ENCODE data around the gene MACROD1. TPM values are rescaled to one million over a fixed set of nuclear protein-coding genes. Genes with fewer than 3 reads are reported as not detected.

The MACROD1 gene
- total RNA-seq, 1 donor from 2014 or later = 20.6 TPM

DNA sequence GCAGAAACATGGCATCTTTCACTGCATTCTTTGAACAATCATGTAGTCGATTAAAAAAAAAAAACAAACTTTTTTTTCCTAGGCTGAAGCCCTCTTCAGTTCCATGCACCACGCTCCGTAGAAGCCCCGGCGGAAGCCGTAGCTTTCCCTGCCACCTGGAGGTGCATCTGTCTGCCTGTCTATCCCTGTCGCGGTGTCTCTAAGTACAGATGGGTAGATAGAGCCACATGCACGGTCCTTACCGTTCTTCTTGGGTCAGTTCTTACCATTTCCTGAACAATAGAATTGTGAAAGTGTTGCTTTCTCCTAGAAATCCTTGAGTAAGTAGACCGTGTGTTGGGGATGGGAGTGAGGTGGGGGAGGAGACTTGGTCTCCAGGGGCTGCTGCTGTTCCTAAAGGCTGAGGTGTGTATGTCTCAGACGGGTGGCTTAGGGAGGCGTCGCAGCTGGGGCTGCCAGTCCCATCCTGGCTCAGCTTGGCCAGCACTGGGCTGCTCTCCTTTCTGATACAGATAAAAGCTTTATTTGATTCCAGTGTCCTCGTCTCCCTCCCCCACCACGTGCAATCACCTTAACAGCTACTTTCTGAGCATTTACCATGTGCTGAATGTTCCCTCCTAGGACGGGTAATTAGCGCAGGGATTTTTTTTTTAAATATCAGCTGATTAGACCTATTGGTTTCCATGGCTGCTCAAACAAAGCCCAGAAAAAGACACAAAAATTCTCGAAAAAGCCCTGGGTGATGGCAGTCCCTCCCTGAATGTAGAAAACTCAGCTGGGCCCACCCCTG is 46.8 kb downstream of the MACROD1 start:
- H3K36me3 Mint-ChIP-seq (ENCODE audit: low read depth) = peaks cover 4% of the 10 kb centered on the region
- H3K4me1 Mint-ChIP-seq (ENCODE audit: low read depth) = peaks cover 7% of the 10 kb centered on the region
- H3K27ac Mint-ChIP-seq (ENCODE audit: unreplicated experiment) = no peak overlapping the region
- H3K9me3 Mint-ChIP-seq (ENCODE audit: low read depth) = no peaks in the 10 kb centered on the region
- TF ChIP-seq CTCF (IDR thresholded peaks at IDR 0.05) = no peak
- DNase-seq (ENCODE audit: low spot score) = no peak
- H3K27me3 Mint-ChIP-seq (ENCODE audit: low read depth) = no peaks in the 10 kb centered on the region
- H3K4me3 Mint-ChIP-seq (ENCODE audit: unreplicated experiment) = no peak overlapping the region

DNA sequence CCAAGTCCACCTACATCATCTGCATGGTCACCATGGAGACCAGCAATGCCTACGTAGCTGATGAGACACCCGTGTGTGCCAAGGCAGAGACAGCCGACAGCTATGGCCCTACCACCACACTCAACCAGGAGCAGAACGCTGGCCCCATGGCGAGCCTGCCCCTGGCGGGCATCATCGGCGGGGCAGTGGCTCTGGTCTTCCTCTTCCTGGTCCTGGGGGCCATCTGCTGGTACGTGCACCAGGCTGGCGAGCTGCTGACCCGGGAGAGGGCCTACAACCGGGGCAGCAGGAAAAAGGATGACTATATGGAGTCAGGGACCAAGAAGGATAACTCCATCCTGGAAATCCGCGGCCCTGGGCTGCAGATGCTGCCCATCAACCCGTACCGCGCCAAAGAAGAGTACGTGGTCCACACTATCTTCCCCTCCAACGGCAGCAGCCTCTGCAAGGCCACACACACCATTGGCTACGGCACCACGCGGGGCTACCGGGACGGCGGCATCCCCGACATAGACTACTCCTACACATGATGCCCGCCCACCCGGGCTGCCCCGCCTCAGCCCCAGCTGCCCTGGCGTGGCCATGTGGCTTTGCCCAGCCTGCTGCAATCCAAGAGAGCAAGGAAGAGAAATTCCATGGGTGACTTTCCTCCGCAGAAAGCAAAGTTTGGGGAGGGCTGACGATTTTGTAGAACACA is 48.0 kb downstream of the MACROD1 start:
- H3K27ac Mint-ChIP-seq (ENCODE audit: unreplicated experiment) = no peak overlapping the region

DNA sequence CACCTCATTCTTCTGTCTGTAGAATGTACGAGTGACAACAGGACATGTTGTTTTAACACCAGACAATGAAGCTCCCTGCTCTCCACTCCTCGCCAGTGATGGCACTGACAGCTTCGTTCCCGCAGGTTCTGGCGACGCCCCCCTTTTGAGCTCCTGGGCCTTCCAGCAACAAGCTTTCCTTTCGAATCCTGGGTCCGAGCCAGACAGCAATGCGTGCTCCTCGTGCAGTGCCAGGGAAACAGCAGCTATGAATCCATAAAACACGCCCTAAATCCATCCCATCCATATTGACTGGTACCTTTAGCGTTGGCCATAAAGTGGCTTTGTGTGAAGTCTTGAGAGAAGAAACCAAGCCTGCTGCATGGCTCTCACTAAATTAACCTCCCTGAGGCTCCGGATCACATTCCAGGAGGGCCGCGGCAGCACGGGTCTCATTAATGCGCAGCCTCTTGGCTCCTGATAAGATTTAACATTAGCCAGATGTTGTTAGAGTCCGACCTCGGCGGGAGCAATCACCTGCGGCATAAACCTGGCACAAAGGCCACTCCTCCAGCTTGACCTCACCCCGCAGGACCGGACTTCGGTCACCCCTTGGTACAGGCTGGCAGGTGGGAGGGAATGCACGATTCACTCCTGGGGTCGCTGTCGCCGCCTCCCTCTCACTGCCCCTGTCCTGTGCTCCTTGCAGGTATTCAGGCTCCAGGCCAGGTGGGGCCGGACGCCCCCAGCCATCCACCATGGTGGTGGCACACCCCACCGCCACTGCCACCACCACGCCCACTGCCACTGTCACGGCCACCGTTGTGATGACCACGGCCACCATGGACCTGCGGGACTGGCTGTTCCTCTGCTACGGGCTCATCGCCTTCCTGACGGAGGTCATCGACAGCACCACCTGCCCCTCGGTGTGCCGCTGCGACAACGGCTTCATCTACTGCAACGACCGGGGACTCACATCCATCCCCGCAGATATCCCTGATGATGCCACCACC is 50.1 kb downstream of the MACROD1 start:
- DNase-seq (ENCODE audit: low spot score) = no peak
- Mint-ChIP-seq H3K4me3 (ENCODE audit: unreplicated experiment) (no peak overlapping the region), H3K27ac (ENCODE audit: unreplicated experiment) (no peak overlapping the region), H3K4me1 (ENCODE audit: low read depth) (no peaks in the 10 kb centered on the region), H3K36me3 (ENCODE audit: low read depth) (peaks cover 4% of the 10 kb centered on the region), H3K27me3 (ENCODE audit: low read depth) (no peaks in the 10 kb centered on the region), H3K9me3 (ENCODE audit: low read depth) (no peaks in the 10 kb centered on the region)
- TF ChIP-seq CTCF (IDR thresholded peaks at IDR 0.05) = no peak

More for the DNA sequence above, 48.0 kb downstream of the MACROD1 start:
- no peak for DNase-seq (ENCODE audit: low spot score)
- no peak for TF ChIP-seq CTCF (IDR thresholded peaks at IDR 0.05)
- Mint-ChIP-seq H3K4me1 (ENCODE audit: low read depth) (peaks cover 7% of the 10 kb centered on the region), H3K36me3 (ENCODE audit: low read depth) (peaks cover 4% of the 10 kb centered on the region), H3K4me3 (ENCODE audit: unreplicated experiment) (no peak overlapping the region), H3K27me3 (ENCODE audit: low read depth) (no peaks in the 10 kb centered on the region), H3K9me3 (ENCODE audit: low read depth) (no peaks in the 10 kb centered on the region)

DNA sequence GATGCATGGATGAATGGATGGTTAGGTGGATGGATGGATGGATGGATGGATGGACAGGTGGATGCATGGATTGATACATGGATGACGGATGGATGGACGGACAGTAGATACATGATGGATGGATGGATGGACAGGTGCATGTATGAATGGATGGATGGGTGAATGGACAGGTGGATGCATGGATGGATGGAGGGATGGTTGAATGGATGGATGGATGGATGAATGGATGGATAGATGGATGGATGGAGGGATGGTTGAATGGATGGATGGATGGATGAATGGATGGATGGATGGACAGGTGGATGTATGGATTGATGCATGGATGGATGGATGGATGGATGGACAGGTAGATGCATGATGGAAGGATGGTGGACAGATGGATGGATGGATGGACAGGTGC is 51.7 kb downstream of the MACROD1 start:
- H3K27me3 Mint-ChIP-seq (ENCODE audit: low read depth) = no peaks in the 10 kb centered on the region
- peaks cover 4% of the 10 kb centered on the region for H3K36me3 Mint-ChIP-seq (ENCODE audit: low read depth)
- H3K4me3 Mint-ChIP-seq (ENCODE audit: unreplicated experiment) = no peak overlapping the region
- TF ChIP-seq CTCF (IDR thresholded peaks at IDR 0.05) = no peak
- no peak overlapping the region for H3K27ac Mint-ChIP-seq (ENCODE audit: unreplicated experiment)
- no peak for DNase-seq (ENCODE audit: low spot score)
- no peaks in the 10 kb centered on the region for H3K9me3 Mint-ChIP-seq (ENCODE audit: low read depth)
- no peaks in the 10 kb centered on the region for H3K4me1 Mint-ChIP-seq (ENCODE audit: low read depth)

DNA sequence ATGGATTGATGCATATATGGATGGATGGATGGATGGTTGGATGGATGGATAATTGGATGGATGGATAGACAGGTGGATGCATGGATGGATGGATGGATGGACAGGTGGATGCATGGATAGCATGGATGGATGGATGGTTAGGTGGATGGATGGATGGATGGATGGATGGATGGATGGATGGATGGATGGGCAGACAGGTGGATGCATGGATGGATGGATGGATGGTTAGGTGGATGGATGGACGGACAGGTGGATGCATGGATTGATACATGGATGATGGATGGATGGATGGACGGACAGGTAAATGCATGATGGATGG is 52.5 kb downstream of the MACROD1 start:
- H3K4me1 Mint-ChIP-seq (ENCODE audit: low read depth) = no peaks in the 10 kb centered on the region
- H3K4me3 Mint-ChIP-seq (ENCODE audit: unreplicated experiment) = no peak overlapping the region
- peaks cover 4% of the 10 kb centered on the region for H3K36me3 Mint-ChIP-seq (ENCODE audit: low read depth)
- H3K9me3 Mint-ChIP-seq (ENCODE audit: low read depth) = no peaks in the 10 kb centered on the region
- DNase-seq (ENCODE audit: low spot score) = no peak
- TF ChIP-seq CTCF (IDR thresholded peaks at IDR 0.05) = no peak
- no peak overlapping the region for H3K27ac Mint-ChIP-seq (ENCODE audit: unreplicated experiment)
- H3K27me3 Mint-ChIP-seq (ENCODE audit: low read depth) = no peaks in the 10 kb centered on the region

Data from chondrocyte (in vitro differentiated cells).